Astrocyte (in vitro differentiated cells and primary cell): Measurements from ENCODE around the gene VWC2L.

Source experiments
- EZH2 ChIP-seq: IDR thresholded peaks from 2 replicates; pipeline ENCODE4 v1.6.1; 2012; ENCODE audit warnings: mild to moderate bottlenecking, low read length, inconsistent platforms; ENCODE audit not compliant: insufficient read depth
- TF ChIP-seq, protein P1 (sequence below): IDR thresholded peaks from 2 replicates; pipeline ENCODE4 v1.5.1; 2011; ENCODE audit warnings: low read depth, mild to moderate bottlenecking, inconsistent platforms, low read length, moderate library complexity; ENCODE audit not compliant: insufficient read depth

- TF ChIP-seq, protein P1, sequence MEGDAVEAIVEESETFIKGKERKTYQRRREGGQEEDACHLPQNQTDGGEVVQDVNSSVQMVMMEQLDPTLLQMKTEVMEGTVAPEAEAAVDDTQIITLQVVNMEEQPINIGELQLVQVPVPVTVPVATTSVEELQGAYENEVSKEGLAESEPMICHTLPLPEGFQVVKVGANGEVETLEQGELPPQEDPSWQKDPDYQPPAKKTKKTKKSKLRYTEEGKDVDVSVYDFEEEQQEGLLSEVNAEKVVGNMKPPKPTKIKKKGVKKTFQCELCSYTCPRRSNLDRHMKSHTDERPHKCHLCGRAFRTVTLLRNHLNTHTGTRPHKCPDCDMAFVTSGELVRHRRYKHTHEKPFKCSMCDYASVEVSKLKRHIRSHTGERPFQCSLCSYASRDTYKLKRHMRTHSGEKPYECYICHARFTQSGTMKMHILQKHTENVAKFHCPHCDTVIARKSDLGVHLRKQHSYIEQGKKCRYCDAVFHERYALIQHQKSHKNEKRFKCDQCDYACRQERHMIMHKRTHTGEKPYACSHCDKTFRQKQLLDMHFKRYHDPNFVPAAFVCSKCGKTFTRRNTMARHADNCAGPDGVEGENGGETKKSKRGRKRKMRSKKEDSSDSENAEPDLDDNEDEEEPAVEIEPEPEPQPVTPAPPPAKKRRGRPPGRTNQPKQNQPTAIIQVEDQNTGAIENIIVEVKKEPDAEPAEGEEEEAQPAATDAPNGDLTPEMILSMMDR: no peak
- no peak for TF ChIP-seq EZH2
Measured at GRCh38 chr2:214542866-214543265, 132.0 kb downstream of the VWC2L start.
